ENCODE data around the gene HAGH.

The HAGH gene

DNA sequence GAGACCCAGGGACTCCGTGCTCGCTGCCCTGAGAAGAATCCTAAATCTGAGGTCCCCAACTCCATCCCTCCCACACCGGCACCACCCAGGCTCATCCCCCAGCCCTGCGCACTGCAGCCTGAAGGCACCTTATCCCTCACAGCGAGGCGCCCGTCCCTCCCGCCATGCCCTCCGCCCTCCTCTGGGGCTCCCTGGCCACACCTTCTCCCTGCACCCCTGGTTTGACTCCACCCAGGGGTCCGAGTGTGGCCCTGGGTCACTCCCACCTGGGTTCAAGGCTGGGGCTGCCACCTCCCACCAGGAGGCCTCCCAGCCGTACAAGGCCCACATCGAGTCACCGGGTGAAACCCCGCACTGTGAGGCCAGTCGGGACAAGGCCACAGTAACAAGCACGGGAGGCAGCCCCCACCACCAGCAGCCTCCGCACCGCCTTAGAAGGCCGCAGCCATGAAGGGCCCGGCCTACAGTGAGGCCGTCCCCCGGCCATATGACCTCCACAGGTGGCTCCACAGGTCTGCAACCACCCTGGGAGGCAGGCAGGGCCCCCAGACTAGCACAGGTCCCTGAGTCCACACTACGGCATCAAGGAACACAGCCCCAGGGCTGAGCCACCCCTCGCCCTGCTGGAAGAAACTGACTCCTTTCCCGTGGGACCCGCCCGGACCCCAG lies 8.3 kb downstream of the HAGH start:
- DNase-seq (ENCODE audit: low read depth) = no peak
- TF ChIP-seq, protein P1, sequence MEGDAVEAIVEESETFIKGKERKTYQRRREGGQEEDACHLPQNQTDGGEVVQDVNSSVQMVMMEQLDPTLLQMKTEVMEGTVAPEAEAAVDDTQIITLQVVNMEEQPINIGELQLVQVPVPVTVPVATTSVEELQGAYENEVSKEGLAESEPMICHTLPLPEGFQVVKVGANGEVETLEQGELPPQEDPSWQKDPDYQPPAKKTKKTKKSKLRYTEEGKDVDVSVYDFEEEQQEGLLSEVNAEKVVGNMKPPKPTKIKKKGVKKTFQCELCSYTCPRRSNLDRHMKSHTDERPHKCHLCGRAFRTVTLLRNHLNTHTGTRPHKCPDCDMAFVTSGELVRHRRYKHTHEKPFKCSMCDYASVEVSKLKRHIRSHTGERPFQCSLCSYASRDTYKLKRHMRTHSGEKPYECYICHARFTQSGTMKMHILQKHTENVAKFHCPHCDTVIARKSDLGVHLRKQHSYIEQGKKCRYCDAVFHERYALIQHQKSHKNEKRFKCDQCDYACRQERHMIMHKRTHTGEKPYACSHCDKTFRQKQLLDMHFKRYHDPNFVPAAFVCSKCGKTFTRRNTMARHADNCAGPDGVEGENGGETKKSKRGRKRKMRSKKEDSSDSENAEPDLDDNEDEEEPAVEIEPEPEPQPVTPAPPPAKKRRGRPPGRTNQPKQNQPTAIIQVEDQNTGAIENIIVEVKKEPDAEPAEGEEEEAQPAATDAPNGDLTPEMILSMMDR (conservative IDR thresholded peaks at IDR 0.05; ENCODE audit: low read depth, low read length) = no peak
- H3K4me3 ChIP-seq (ENCODE audit: low read depth, low read length) = no peak overlapping the region

DNA sequence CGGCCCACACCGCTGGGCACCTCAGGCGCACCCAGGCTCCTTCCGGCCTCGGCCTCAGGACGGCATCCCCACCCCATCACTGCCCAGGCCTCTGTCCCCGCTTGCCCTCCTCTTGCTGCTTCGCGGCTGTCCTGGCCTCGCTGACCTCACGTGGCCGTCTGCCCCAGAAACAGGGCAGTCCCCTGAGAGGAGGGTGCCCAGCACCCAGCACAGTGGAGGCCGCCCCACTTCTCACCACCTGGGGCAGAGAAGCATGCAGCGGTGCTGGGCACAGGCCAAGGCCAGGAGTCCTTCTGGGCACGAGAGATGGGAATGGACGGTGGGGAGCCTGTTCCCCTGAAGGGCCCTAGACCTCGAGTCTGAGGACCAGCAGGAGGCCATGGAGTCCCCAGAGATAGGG lies 8.9 kb downstream of the HAGH start:
- TF ChIP-seq, protein P1 (conservative IDR thresholded peaks at IDR 0.05; ENCODE audit: low read depth, low read length) = no peak
- DNase-seq (ENCODE audit: low read depth) = no peak
- no peak overlapping the region for H3K4me3 ChIP-seq (ENCODE audit: low read depth, low read length)

DNA sequence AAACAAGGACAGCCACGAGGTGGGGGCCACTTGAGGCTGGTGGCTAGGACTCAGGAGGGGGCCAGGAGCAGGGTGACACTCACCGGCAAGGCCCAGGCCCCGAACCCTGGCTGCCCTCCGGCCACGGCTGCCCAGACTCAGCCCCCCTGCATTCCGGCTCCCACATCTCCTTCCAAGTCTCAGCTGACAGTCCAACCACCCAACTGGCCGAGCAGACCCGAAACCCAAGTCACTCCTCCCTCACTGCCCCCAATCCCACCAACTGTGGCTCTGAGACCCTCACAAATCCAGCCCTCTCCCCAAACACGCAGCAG lies 9.4 kb downstream of the HAGH start:
- H3K4me3 ChIP-seq (ENCODE audit: low read depth, low read length) = no peak overlapping the region
- no peak for DNase-seq (ENCODE audit: low read depth)
- TF ChIP-seq, protein P1 (conservative IDR thresholded peaks at IDR 0.05; ENCODE audit: low read depth, low read length) = no peak

DNA sequence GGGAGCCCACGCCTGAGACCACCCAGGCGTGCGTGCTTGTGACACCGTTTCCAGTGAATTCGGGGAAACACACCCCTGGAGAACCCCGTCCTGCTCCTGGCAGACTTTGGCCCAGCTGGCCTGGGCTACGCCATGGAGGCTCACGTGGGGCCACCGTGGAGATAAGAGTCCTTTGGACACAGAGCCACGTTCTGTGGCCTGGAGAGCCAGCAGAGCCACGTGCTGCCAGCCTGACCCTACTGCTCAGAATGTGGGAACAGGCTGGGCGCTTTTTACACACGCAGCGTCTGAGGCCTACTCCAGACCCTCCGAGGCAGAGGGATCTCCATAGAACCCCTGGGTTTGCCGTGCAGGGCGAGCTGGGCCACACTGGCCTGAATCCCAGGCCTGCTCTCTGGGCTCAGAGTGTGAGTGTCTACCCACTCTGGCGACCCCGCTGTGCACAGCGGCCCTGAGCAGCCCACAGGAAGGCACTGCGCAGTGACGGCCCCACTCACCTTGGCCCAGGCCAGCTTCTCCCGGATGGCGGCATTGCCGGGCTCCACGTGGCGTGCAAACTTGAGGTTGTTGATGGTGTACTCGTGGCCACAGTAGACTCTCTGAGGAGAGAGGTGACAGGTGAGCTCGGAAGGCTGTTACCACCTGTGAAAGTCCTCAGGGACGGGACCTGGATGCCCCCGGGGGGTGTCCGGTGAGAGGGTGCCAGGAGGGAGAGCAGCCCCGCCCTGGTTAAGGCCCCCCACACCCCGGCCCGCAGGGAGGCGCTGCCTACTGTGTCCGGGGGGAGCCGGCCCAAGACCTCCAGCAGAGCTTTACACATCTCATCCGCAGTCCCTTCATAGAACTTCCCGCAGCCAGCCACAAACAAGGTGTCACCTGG lies 10.0 kb downstream of the HAGH start:
- DNase-seq (ENCODE audit: low read depth) = no peak
- TF ChIP-seq, protein P1 (conservative IDR thresholded peaks at IDR 0.05; ENCODE audit: low read depth, low read length) = no peak
- H3K4me3 ChIP-seq (ENCODE audit: low read depth, low read length) = no peak overlapping the region

DNA sequence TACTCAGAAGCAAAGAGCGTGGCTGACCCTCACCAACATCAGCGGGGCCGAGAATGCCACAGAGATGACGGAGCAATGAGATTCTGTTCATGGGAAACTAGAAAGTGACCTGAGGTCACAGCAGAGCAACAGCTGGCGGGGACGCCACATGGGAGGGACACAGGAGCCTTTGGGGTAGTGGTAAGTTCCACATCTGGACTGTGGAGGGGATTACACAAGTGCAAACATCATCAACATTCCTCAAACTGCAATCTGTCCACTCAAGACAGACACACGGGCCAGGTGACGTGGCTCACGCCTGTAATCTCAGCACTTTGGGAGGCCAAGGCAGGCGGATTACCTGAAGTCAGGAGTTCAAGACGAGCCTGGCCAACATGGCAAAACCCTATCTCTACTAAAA lies 11.2 kb downstream of the HAGH start:
- DNase-seq (ENCODE audit: low read depth) = no peak
- TF ChIP-seq, protein P1 (conservative IDR thresholded peaks at IDR 0.05; ENCODE audit: low read depth, low read length) = no peak
- H3K4me3 ChIP-seq (ENCODE audit: low read depth, low read length) = no peak overlapping the region

DNA sequence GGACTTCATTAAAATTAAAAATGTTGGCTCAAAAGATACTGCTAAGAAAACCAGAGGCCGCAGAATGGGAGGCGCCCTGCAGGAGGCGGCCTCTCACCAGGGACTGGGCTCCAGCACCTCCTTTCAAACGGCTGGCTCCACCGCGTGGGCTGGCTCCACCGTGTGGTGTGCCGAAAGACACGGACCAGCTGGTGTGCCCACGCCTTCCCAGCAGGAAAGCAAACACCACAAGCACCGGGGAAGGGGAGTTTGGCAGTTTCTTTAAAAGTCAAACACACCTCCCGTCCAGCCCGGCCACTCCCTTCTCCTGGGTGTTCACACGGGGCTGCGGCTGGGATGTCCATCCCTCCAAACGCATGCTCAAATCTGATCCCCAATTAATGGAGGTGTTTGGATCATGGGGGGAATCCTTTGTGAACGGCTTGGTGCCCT lies 13.9 kb downstream of the HAGH start:
- peak; percentile 84 for DNase-seq (ENCODE audit: low read depth)
- no peak overlapping the region for H3K4me3 ChIP-seq (ENCODE audit: low read depth, low read length)
- TF ChIP-seq, protein P1 (conservative IDR thresholded peaks at IDR 0.05; ENCODE audit: low read depth, low read length) = peak; percentile 76

Measured in choroid plexus epithelial cell (primary cell).